Muscle of leg (tissue), 11 donors: ENCODE data around the gene TEAD1. TPM values are rescaled to one million over a fixed set of nuclear protein-coding genes. Genes with fewer than 3 reads are reported as not detected.

Experiments used
- DNase-seq: peaks from one replicate; pipeline ENCODE4 v3.0.0; 2013
- H3K27ac ChIP-seq: one replicate; pipeline ENCODE4 v1.5.1; 2013; ENCODE audit warnings: mild to moderate bottlenecking, low read length, control low read depth
- H3K27me3 ChIP-seq: one replicate; pipeline ENCODE4 v1.6.1; 2013; ENCODE audit warnings: low read length; ENCODE audit not compliant: control insufficient read depth, insufficient read depth
- H3K36me3 ChIP-seq: one replicate; pipeline ENCODE4 v1.6.1; 2013; ENCODE audit warnings: low read length; ENCODE audit not compliant: control insufficient read depth, insufficient read depth
- H3K4me1 ChIP-seq: one replicate; pipeline ENCODE4 v1.6.1; 2013; ENCODE audit warnings: low read length; ENCODE audit not compliant: control insufficient read depth, insufficient read depth
- H3K4me3 ChIP-seq: one replicate; pipeline ENCODE4 v1.5.1; 2013; ENCODE audit warnings: low read length, control low read depth
- H3K9me3 ChIP-seq: replicated peaks from 2 replicates; pipeline ENCODE4 v1.6.1; 2013; ENCODE audit warnings: low read depth, low read length; ENCODE audit not compliant: control insufficient read depth
- WGBS: methylation state at CpG from one replicate; pipeline ENCODE4 v1.1.5; 2013; ENCODE audit warnings: missing lambda C conversion rate; ENCODE audit not compliant: insufficient coverage; 5-methylcytosine and 5-hydroxymethylcytosine counted together
- polyA plus RNA-seq, 8 donors: library from polyadenylated mRNA; unstranded; fragments of 120-200 nt; gene quantifications; one replicate each; pipeline versions ENCODE4 v1.2.1 to v1.2.3, GENCODE V29; 2013; ENCODE audit warnings: inconsistent platforms in 1 of 8, low replicate concordance in 1 of 8; ENCODE audit not compliant: insufficient read length in 8 of 8, insufficient read depth in 1 of 8
- total RNA-seq: library from RNA; stranded (reverse); fragments of 120-200 nt; gene quantifications from one replicate; pipeline ENCODE4 v1.2.4, GENCODE V29; 2013

Gene TEAD1
- total and polyA plus RNA-seq, 9 donors, result 53.9 to 104 (median 81.5) TPM

DNA sequence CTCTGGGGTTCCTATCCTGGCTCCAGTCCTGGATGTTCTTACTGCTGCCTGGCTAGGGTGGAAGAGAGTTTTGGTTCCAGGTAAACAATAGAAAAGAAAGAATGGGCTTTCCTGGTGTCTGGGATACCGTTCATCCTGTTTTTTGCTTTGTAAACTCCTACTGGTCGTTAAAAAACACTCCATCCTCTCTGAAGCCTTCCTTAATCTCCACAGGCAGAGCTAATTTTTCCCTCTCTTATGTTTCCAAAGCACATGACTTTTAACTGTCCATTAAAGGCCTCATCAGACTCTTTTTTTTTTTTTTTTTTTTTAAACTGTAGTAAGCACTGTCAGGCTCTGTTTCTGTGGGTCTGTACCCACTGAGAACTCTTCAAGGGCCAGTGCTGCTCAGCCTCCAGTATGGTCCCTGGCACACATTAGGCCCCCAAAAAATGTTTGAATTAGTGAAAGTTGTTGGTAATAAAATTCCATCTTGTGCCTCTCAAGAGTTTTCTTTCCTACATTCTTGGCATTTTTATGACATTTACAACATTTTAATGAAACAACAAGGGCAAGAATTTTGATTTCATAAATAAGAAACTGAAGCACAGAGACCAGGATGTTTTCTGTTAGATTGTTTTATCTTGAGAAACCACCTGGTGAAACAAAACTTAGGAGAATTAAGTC lies 104.2 kb downstream of the TEAD1 start:
- H3K27ac ChIP-seq, result peak overlapping the region; percentile 62
- WGBS, result 58% methylated on average over 2 of the region's 2 CpGs
- no peaks in the 10 kb centered on the region for H3K27me3 ChIP-seq
- peaks cover 5% of the 10 kb centered on the region for H3K36me3 ChIP-seq
- no peaks in the 10 kb centered on the region for H3K9me3 ChIP-seq
- no peak overlapping the region for H3K4me3 ChIP-seq
- no peak for DNase-seq
- peaks cover 15% of the 10 kb centered on the region for H3K4me1 ChIP-seq

DNA sequence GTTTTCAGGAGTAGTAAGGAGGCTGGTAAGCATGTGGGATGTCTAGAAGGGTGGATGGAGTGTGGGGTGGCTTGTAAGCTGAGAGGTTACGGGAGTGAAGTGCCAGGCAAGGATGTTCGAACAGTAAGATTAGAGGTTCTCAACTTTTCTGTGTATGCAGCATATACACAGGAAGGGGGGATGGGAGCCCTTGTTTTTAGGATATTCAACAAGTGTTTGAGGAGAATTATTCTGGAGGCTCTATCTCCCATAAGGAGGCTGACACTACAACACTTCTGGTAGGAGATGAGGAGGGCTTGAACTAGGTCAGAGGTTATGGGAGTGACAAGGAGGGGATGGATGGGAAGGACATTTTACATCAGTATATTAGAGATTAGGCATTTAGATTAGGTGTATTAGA lies 109.5 kb downstream of the TEAD1 start:
- 96% methylated on average over 2 of the region's 2 CpGs for WGBS
- no peak for DNase-seq
- H3K4me3 ChIP-seq, result no peak overlapping the region
- H3K27ac ChIP-seq, result no peak overlapping the region
- peaks cover 4% of the 10 kb centered on the region for H3K36me3 ChIP-seq
- H3K9me3 ChIP-seq, result no peaks in the 10 kb centered on the region
- peaks cover 21% of the 10 kb centered on the region for H3K4me1 ChIP-seq
- H3K27me3 ChIP-seq, result no peaks in the 10 kb centered on the region

DNA sequence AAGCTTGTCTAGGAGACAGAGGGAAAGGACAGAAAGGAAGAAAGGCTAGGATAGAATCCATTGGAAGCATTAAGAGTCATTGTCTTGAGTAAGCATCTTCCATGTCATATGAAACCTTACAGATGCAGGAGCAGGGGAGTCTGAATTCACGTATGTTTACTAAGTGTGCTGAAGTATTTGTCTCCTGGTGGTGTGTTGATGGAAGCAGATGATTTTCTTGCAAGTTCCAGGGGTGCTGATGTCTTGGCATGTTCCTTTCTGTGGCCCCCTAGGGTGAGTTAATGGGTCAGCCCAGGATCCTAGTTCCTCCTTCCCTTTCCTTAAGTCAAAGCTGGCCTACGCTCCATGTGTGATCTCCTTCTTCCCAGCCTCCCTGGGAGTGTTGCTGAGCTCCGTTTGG lies 110.2 kb downstream of the TEAD1 start:
- H3K4me3 ChIP-seq, result no peak overlapping the region
- H3K27me3 ChIP-seq, result no peaks in the 10 kb centered on the region
- H3K36me3 ChIP-seq, result peaks cover 4% of the 10 kb centered on the region
- 0% methylated on average over 1 of the region's 3 CpGs for WGBS
- H3K4me1 ChIP-seq, result peaks cover 21% of the 10 kb centered on the region
- no peak for DNase-seq
- H3K27ac ChIP-seq, result peak overlapping the region; percentile 71
- no peaks in the 10 kb centered on the region for H3K9me3 ChIP-seq

DNA sequence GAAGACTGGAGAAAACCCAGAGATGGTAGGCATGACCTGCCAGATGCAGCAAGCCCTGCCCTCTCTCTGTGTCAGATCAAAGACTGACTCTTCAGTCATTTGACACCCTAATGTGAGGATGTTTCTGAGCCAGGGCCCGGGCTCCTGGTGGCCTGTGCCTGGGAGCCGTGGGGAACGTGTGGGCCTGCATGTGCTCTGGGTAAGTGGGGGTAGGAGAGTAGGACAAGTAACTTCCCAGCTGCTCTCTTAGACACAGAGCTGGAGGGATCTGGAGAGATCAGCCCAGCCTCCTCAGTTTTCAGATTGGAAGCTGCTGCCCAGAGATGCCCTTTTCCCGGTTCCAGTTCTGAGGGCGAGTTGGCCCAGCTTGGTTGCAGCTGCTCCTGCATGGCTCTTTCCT lies 110.8 kb downstream of the TEAD1 start:
- H3K9me3 ChIP-seq, result no peaks in the 10 kb centered on the region
- peak; percentile 57 for DNase-seq
- 86% methylated on average over 1 of the region's 5 CpGs for WGBS
- peak overlapping the region; percentile 71 for H3K27ac ChIP-seq
- no peak overlapping the region for H3K4me3 ChIP-seq
- peaks cover 6% of the 10 kb centered on the region for H3K36me3 ChIP-seq
- no peaks in the 10 kb centered on the region for H3K27me3 ChIP-seq
- H3K4me1 ChIP-seq, result peaks cover 26% of the 10 kb centered on the region

DNA sequence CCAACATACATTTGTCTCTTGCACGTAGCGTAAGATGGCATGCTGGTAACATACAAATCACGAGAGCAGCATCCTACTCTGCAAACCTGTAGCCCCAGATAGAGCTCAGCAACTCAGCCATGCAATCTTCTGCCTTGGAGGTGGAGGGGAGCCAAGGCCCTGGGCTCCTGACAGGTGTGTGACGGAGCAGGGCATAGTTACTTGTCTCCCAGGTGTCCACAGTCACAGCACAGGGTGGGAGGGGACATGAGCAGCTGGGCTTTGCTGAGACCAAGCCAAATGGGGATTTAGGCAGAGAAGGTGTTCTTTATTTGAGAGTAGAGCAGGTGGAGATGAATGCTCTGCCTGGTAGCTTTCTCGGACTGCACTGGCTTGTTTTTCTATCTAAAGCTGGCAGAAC lies 111.7 kb downstream of the TEAD1 start:
- WGBS, result 82% methylated on average over 2 of the region's 5 CpGs
- Histone ChIP-seq H3K36me3 (peaks cover 6% of the 10 kb centered on the region), H3K4me3 (no peak overlapping the region), H3K4me1 (peaks cover 26% of the 10 kb centered on the region), H3K9me3 (no peaks in the 10 kb centered on the region), H3K27me3 (no peaks in the 10 kb centered on the region), H3K27ac (peak overlapping the region; percentile 15)
- no peak for DNase-seq

DNA sequence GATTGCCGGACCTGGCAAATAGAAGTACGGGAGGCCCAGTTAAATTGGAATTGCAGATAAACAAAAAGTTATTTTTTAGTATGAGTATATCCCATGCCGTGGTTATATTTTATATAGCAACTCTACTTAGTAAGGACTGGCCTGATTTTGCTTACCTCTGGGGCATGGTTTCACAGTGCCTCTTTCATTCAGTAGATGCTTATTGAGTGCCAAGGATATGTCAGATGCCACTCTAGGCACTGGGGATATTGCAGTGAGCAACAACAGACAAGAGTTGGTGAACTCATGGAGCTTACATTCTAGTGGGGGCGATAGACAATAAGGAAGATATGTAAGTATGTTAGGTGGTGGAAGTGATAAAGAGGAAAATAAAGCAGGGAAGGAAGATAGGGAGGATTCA lies 112.2 kb downstream of the TEAD1 start:
- 88% methylated on average over 1 of the region's 4 CpGs for WGBS
- Histone ChIP-seq H3K27me3 (no peaks in the 10 kb centered on the region), H3K27ac (peak overlapping the region; percentile 15), H3K4me1 (peaks cover 26% of the 10 kb centered on the region), H3K36me3 (peaks cover 6% of the 10 kb centered on the region), H3K9me3 (no peaks in the 10 kb centered on the region), H3K4me3 (no peak overlapping the region)
- DNase-seq, result no peak

DNA sequence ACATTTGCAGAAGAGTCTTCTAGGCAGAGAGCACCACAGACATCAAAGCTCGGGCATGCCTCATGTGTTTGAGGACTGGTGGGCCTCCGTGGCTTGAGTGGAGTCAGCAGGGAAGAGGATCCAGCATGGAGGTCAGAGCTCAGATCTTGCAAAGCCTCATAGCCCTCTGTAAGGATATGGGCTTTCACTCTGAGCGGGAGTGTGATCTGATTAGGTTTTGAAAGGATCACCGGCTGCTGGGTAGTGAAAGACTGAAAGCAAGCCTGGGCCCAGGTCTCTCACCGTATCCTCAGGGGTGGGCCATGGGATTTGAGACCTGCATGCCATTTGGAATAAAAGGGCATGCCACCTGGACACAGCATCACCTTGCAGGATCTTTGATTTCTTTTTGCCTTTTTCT lies 112.7 kb downstream of the TEAD1 start:
- H3K4me1 ChIP-seq, result peaks cover 26% of the 10 kb centered on the region
- H3K9me3 ChIP-seq, result no peaks in the 10 kb centered on the region
- WGBS, result 94% methylated on average over 4 of the region's 5 CpGs
- no peak overlapping the region for H3K27ac ChIP-seq
- peaks cover 6% of the 10 kb centered on the region for H3K36me3 ChIP-seq
- no peak overlapping the region for H3K4me3 ChIP-seq
- no peaks in the 10 kb centered on the region for H3K27me3 ChIP-seq
- no peak for DNase-seq

DNA sequence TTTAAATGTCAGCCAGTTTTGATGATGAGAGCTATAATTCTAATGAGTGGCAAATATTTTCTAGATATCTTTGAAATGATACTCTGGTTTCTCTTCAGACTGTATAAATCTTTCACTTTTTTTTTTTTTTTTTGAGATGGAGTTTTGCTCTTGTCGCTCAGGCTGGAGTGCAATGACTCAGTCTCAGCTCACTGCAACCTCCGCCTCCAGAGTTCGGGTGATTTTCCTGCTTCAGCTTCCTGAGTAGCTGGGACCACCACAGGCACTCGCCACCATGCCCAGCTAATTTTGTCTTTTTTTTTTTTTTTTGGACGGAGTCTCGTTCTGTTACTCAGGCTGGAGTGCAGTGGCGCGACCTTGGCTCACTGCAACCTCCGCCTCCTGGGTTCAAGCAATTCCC lies 113.6 kb downstream of the TEAD1 start:
- Histone ChIP-seq H3K27me3 (no peaks in the 10 kb centered on the region), H3K36me3 (peaks cover 6% of the 10 kb centered on the region), H3K27ac (no peak overlapping the region), H3K4me1 (peaks cover 26% of the 10 kb centered on the region), H3K9me3 (no peaks in the 10 kb centered on the region), H3K4me3 (no peak overlapping the region)
- no peak for DNase-seq
- WGBS, result 84% methylated on average over 3 of the region's 9 CpGs

DNA sequence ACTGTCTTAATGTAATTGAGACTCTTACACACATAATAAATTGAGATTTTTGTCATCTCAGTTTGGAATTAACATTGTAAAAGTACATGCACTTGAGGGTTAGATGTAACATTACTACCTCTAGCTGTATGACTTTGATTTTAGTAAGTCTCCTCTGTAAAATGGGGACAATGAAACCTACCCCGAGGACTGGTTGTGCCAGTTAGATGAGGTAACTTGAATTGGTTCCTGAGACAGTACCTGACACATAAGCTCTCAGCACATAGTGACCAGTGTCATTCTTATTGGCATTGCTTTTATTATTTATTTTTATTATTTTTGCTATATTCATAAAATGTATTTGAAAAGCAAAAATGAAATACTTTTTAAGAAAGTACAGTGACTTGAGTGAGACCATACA lies 114.8 kb downstream of the TEAD1 start:
- no peak overlapping the region for H3K27ac ChIP-seq
- no peaks in the 10 kb centered on the region for H3K27me3 ChIP-seq
- WGBS, result no CpG with 5 or more reads among the region's 1 CpG
- H3K4me1 ChIP-seq, result peaks cover 26% of the 10 kb centered on the region
- H3K9me3 ChIP-seq, result no peaks in the 10 kb centered on the region
- H3K36me3 ChIP-seq, result peaks cover 7% of the 10 kb centered on the region
- DNase-seq, result no peak
- no peak overlapping the region for H3K4me3 ChIP-seq

DNA sequence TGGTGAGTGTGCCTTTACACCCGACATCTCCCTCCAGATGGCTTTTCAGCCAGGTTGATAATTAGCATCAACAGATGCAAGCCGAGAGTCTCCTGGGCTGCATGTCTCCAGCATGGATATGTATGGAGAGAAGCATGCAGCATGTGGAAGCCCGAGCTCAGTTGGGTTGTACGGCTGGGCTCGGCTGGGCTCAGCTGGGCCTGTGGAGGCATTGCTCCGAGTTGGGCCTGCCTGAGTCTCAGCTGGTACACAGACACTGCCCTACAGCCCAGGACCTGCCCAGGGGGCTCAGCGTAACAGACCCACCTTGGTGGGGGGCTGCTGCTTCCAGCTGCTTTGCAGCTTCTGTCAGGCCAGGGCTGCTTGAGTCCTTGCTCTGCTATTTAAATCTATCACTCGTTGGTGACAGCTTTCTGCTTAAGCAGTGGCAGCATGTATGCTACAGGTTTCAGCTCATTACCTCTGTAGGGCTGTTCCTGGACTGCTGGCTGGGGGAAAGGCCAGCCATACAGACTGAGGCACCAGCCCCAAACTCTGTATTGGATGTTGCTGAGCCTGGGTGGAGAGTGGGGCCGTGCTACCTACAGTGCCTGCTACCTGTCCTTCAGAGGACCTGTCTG lies 115.5 kb downstream of the TEAD1 start:
- no peak for DNase-seq
- Histone ChIP-seq H3K4me3 (no peak overlapping the region), H3K36me3 (peaks cover 7% of the 10 kb centered on the region), H3K4me1 (peaks cover 27% of the 10 kb centered on the region), H3K27me3 (no peaks in the 10 kb centered on the region), H3K9me3 (no peaks in the 10 kb centered on the region), H3K27ac (no peak overlapping the region)
- 70% methylated on average over 7 of the region's 9 CpGs for WGBS
